Muscle of leg (tissue), 11 donors: ENCODE data around the gene GPR179. TPM values are rescaled to one million over a fixed set of nuclear protein-coding genes. Genes with fewer than 3 reads are reported as not detected.
A peak's percentile ranks its signal among the peaks of the same experiment; 100 is the strongest.

ENCODE experiments used
- DNase-seq: peaks from one replicate; pipeline ENCODE4 v3.0.0; 2013
- H3K27ac ChIP-seq: one replicate; pipeline ENCODE4 v1.5.1; 2013; ENCODE audit warnings: mild to moderate bottlenecking, low read length, control low read depth
- H3K27me3 ChIP-seq: one replicate; pipeline ENCODE4 v1.6.1; 2013; ENCODE audit warnings: low read length; ENCODE audit not compliant: control insufficient read depth, insufficient read depth
- H3K36me3 ChIP-seq: one replicate; pipeline ENCODE4 v1.6.1; 2013; ENCODE audit warnings: low read length; ENCODE audit not compliant: control insufficient read depth, insufficient read depth
- H3K4me1 ChIP-seq: one replicate; pipeline ENCODE4 v1.6.1; 2013; ENCODE audit warnings: low read length; ENCODE audit not compliant: control insufficient read depth, insufficient read depth
- H3K4me3 ChIP-seq: one replicate; pipeline ENCODE4 v1.5.1; 2013; ENCODE audit warnings: low read length, control low read depth
- H3K9me3 ChIP-seq: replicated peaks from 2 replicates; pipeline ENCODE4 v1.6.1; 2013; ENCODE audit warnings: low read depth, low read length; ENCODE audit not compliant: control insufficient read depth
- WGBS: methylation state at CpG from one replicate; pipeline ENCODE4 v1.1.5; 2013; ENCODE audit warnings: missing lambda C conversion rate; ENCODE audit not compliant: insufficient coverage; 5-methylcytosine and 5-hydroxymethylcytosine counted together
- polyA plus RNA-seq, 8 donors: library from polyadenylated mRNA; unstranded; fragments of 120-200 nt; gene quantifications; one replicate each; pipeline versions ENCODE4 v1.2.1 to v1.2.3, GENCODE V29; 2013; ENCODE audit warnings: inconsistent platforms in 1 of 8, low replicate concordance in 1 of 8; ENCODE audit not compliant: insufficient read length in 8 of 8, insufficient read depth in 1 of 8
- total RNA-seq: library from RNA; stranded (reverse); fragments of 120-200 nt; gene quantifications from one replicate; pipeline ENCODE4 v1.2.4, GENCODE V29; 2013

Gene GPR179
- total and polyA plus RNA-seq, 9 donors: 0.15 to 0.87 (median 0.22) TPM

DNA sequence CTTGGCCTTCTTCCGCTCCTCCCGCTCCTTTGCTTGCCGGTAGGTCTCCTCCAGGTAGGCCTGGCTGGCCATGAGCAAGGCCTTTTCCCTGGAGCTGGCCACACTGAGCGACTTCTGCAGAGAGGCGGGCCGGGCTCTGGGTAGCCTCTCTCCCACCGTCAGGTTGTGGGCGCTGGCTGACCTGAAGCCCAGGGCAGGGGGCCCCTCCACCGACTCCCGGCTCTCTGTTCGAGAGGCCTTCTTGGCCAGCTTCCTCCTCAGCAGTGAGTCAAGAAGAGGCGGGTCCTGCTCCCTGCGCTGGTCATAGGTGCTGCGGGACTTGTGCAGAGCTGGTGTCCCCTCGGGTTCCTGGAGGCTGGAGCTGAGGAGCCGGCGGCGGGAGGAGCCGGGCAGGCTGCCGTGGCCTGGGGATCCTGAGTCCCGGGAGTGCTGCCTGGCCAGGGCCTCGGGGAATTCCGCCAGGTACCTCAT lies 12.8 kb downstream of the GPR179 start:
- Histone ChIP-seq H3K4me3 (no peak overlapping the region), H3K4me1 (peaks cover 11% of the 10 kb centered on the region), H3K27me3 (peaks cover 3% of the 10 kb centered on the region), H3K27ac (no peak overlapping the region), H3K36me3 (no peaks in the 10 kb centered on the region), H3K9me3 (no peaks in the 10 kb centered on the region)
- WGBS: 80% methylated on average over 22 of the region's 23 CpGs
- DNase-seq: no peak

DNA sequence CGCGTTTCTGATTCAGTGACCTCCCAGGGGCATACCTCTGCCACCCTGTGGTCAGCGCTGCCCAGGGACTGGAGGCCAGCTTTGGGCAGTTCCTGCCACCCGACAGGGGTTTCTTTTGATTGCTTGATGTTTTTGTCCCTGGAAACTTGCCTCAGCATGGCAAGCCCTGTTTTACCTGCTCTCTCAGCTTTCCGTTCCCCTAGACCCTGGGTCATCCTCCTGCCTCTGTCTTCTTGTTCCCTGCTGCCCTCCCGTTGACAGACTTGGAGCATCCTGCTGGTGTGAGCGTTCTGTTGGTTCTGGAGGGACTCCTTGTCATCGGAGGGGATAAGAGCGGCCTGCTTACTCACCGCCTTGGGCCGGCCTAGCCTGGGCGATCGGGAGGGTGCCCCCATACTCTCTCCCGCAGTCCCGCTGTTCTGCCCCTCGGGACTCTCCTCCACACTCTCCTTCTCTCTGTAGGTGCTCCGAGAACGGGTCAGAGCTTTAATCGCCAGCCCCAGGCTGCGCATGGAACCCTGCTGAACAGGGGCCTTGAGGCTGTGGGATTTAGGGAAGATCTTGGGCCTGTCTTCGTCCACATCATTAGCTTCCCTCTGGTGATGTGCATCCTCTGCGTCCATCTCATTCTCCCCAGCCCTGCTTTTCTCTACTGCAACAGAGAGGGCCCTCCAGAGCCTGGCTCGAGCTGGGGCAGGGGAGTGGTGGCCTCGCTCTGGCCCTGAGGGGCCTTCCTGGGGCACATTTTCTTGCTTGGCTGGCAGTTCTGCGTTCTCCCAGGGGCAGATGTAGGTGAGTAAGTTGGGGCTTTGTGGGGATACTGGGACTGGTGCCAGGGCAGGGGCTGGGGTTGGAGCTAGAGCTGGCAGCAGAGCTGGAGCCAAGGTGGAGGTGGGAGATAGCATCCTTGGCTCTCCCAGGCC lies 13.7 kb downstream of the GPR179 start:
- H3K4me1 ChIP-seq: peaks cover 11% of the 10 kb centered on the region
- peaks cover 3% of the 10 kb centered on the region for H3K27me3 ChIP-seq
- no peak overlapping the region for H3K4me3 ChIP-seq
- 72% methylated on average over 12 of the region's 25 CpGs for WGBS
- H3K36me3 ChIP-seq: no peaks in the 10 kb centered on the region
- H3K9me3 ChIP-seq: no peaks in the 10 kb centered on the region
- no peak for DNase-seq
- no peak overlapping the region for H3K27ac ChIP-seq

DNA sequence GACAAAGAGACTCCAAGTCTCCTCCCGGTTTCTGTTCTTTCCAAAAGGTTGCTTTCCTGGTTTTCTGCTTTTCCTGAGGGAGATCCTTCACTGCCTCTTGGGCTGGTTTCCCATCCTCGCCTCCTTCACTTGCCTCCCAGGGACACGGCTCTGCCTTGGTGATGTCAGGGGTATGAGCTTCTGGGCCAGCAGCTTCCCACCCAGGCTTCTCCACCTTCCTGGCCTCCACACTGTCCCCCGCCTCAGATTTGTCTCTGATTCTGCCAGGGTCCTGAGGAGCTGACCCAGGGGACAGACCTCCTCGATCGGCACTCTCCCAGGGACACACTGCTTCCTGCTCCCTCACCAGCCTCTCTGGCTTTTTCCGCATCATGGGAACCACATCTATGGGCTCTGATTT lies 14.5 kb downstream of the GPR179 start:
- WGBS: 68% methylated on average over 6 of the region's 7 CpGs
- H3K4me3 ChIP-seq: no peak overlapping the region
- H3K27me3 ChIP-seq: peaks cover 3% of the 10 kb centered on the region
- H3K9me3 ChIP-seq: no peaks in the 10 kb centered on the region
- no peak overlapping the region for H3K27ac ChIP-seq
- H3K36me3 ChIP-seq: no peaks in the 10 kb centered on the region
- DNase-seq: no peak
- H3K4me1 ChIP-seq: peaks cover 11% of the 10 kb centered on the region

DNA sequence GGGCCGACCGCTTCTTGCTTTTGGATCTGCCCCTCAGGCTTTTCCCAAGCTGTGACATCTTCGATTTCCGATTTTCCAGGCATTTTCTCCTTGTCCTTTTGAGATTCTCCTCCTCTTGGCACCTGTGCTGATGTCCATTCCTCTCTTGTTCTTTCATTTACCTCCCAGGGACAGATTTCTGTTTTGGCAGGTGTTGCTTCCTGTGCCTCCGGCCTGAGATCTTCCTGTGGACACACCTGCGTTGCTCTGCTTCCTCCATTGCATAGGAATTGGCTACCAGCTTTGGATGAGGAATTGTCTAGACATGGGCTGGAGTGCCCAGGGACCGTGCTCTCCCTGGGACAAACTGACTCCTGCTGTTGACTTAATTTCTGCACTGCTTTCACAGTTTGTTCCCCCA lies 15.1 kb downstream of the GPR179 start:
- peaks cover 3% of the 10 kb centered on the region for H3K27me3 ChIP-seq
- H3K27ac ChIP-seq: no peak overlapping the region
- peaks cover 2% of the 10 kb centered on the region for H3K36me3 ChIP-seq
- H3K4me3 ChIP-seq: no peak overlapping the region
- peaks cover 11% of the 10 kb centered on the region for H3K4me1 ChIP-seq
- no peak for DNase-seq
- 70% methylated on average over 7 of the region's 7 CpGs for WGBS
- H3K9me3 ChIP-seq: no peaks in the 10 kb centered on the region

DNA sequence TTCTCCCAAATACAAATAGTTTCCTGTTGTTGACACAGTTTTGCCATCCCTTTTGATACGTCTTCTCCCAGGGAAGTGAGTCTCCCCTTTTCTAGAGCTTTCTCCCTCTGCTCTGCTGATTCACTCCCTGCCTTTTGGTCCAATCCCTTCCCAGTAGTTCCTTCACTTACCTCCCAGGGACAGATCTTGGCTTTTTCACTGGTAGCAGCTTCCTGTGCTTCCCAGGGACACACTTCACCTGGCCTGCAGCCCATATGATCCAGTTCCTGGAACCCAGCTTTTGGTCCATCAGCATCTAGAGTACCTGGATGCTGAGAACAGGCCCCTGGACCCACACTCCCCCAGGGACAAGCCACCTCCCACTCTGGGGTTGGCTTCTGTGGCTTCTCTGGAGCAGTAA lies 15.8 kb downstream of the GPR179 start:
- H3K4me3 ChIP-seq: no peak overlapping the region
- WGBS: 35% methylated on average over 1 of the region's 1 CpG
- peaks cover 11% of the 10 kb centered on the region for H3K4me1 ChIP-seq
- H3K27ac ChIP-seq: no peak overlapping the region
- no peaks in the 10 kb centered on the region for H3K9me3 ChIP-seq
- peaks cover 9% of the 10 kb centered on the region for H3K36me3 ChIP-seq
- H3K27me3 ChIP-seq: peaks cover 3% of the 10 kb centered on the region
- no peak for DNase-seq

DNA sequence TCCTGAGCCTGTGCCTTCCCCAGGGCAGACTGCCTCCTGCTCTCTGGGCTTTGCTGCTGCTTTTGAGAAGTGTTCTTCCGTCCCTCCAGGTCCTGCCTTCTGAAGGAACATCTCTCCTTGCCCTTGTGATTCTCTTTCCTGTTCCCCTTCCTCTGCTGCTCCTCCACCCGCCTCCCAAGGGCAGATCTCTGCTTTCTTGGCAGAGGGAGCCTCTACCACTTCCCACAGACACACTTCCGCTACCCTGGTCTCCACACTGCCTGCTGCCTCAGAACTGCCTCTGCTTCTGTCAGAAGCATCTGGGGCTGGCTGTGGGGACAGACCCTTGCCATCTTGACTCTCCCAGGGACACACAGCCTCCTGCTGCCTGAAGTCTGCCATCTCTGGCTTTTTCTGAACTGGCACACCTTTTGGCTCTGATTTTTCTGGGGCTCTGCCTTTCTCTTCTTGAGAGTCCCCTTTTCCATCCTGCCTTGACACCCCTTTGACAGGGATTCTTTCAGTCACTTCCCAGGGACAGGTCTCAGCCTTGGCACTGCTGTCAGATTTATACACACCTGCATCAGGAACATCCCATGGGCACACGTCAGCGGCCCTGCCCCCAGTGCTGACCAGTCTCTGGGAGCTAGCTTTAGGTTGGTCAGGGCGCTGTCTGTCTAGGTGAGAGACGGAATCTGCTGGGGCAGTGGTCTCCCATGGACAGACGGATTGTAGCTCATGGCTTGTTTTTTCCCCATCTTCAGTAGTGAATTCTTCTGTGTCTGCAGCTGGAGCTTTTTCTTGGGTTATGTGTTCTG lies 16.6 kb downstream of the GPR179 start:
- Histone ChIP-seq H3K9me3 (no peaks in the 10 kb centered on the region), H3K4me1 (peaks cover 11% of the 10 kb centered on the region), H3K27me3 (peaks cover 3% of the 10 kb centered on the region), H3K4me3 (no peak overlapping the region), H3K27ac (no peak overlapping the region), H3K36me3 (peaks cover 15% of the 10 kb centered on the region)
- DNase-seq: peak; percentile 67
- WGBS: 64% methylated on average over 8 of the region's 8 CpGs

DNA sequence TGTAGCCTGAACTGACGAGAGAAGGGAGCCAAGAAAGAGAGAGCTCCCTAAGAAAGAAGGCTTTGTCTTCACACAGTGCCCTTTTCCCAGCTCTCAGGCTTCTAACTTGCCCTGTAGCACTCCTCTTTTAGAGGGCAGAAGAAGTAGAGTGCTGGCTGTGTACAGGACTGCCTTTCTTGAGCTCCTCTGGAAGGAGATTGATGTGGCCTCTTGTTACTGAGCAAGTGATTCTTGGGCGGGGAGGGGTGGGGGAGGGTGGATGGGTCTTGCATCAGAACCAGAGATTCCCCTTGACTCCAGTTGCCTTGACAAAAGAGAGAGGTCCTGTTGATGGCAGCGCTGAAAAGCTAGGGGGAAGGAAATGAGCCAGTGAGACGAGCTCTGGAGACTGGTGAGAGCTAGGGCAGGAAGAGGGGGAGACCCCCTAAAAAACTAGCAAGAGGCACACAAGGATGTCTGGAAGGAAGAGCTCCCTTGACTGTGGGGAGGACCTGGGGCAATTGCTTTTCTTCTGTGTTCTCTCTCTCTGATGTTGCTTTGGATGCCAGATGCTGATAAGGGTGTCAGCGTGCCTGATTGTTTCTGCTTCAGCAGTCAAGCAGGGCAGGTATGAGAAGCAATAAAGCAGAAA lies 18.4 kb downstream of the GPR179 start:
- H3K27me3 ChIP-seq: peaks cover 3% of the 10 kb centered on the region
- H3K27ac ChIP-seq: no peak overlapping the region
- no peak overlapping the region for H3K4me3 ChIP-seq
- no peak for DNase-seq
- H3K36me3 ChIP-seq: peaks cover 26% of the 10 kb centered on the region
- WGBS: 33% methylated on average over 4 of the region's 5 CpGs
- peaks cover 11% of the 10 kb centered on the region for H3K4me1 ChIP-seq
- no peaks in the 10 kb centered on the region for H3K9me3 ChIP-seq

DNA sequence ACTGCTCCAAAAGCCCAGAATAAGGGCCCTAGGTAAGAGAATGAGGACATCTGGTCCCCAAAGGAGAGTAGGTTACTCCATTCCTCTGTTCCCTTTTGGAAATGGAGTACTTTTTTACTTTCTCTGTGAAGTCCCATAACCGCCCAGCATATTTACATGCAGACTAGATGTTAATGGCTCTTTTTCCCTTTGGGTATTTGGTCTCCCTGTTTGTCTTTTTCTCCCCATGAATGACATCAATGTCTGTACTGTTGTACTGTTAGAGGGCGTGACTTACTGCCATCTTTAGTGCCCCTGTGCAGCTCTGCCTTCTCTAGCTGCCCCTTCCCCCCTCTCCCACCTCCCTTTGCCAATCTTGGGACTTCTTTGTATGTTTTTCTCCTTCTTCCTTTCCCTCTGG lies 19.0 kb downstream of the GPR179 start:
- H3K4me1 ChIP-seq: peaks cover 11% of the 10 kb centered on the region
- no peak for DNase-seq
- WGBS: no CpG with 5 or more reads among the region's 2 CpGs

DNA sequence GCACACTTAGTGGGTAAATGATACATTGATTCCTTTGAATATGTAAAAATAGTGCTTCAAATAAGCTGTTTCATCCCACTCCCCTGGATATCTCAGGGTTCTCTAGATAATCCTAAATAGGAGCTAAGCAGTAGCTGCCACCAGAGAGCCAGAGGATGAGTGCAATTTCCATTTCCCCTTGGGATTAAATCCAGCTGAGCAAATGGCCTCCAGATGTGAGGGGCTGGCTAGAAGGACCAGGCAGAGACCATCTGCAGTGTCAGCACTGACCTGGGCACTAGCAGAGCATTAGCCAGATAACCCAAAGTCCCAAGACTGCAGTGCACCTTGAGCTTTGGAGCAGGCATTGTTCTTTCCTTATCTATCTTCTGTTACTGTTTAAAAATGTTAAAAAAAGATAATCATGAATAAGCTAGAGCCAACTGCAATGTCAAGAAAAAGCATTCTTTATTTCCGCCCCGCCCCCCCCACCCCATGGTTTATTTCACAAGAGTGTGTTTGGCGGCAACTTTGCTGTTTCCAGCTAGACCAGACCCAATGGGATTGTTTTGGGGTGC lies 19.5 kb downstream of the GPR179 start:
- H3K36me3 ChIP-seq: peaks cover 33% of the 10 kb centered on the region
- no peaks in the 10 kb centered on the region for H3K9me3 ChIP-seq
- peaks cover 3% of the 10 kb centered on the region for H3K27me3 ChIP-seq
- no peak for DNase-seq
- H3K4me1 ChIP-seq: peaks cover 11% of the 10 kb centered on the region
- no peak overlapping the region for H3K4me3 ChIP-seq
- WGBS: no CpG with 5 or more reads among the region's 3 CpGs
- no peak overlapping the region for H3K27ac ChIP-seq

More for the DNA sequence above, 19.0 kb downstream of the GPR179 start:
- Histone ChIP-seq H3K4me3 (no peak overlapping the region), H3K27ac (no peak overlapping the region), H3K36me3 (peaks cover 29% of the 10 kb centered on the region), H3K9me3 (no peaks in the 10 kb centered on the region), H3K27me3 (peaks cover 3% of the 10 kb centered on the region)
